Kidney epithelial cell (primary cell): Measurements from ENCODE around the gene GPR42. TPM values are rescaled to one million over a fixed set of nuclear protein-coding genes. Genes with fewer than 3 reads are reported as not detected.

Experiments used
- DNase-seq: peaks from one replicate; pipeline ENCODE4 v3.0.0-alpha.2; 2010; ENCODE audit warnings: low read depth
- H3K27me3 ChIP-seq: 2 replicates; pipeline ENCODE4 v1.6.0; 2011; ENCODE audit warnings: low read length; ENCODE audit not compliant: control insufficient read depth, insufficient read depth
- H3K36me3 ChIP-seq: 2 replicates; pipeline ENCODE4 v1.5.1; 2011; ENCODE audit warnings: low read length; ENCODE audit not compliant: control insufficient read depth, insufficient read depth
- H3K4me3 ChIP-seq: 2 replicates; pipeline ENCODE4 v1.5.1; 2011; ENCODE audit warnings: low read depth, mild to moderate bottlenecking, control low read depth, low read length
- total RNA-seq: library from RNA; depleted of rRNA; stranded (reverse); fragments of >200 nt; gene quantifications from 2 replicates; pipeline ENCODE4 v1.2.3, GENCODE V29; 2015
- TF ChIP-seq, protein P1 (sequence below): IDR thresholded peaks from 2 replicates; pipeline ENCODE4 v1.5.1; 2011; ENCODE audit warnings: mild to moderate bottlenecking, moderate library complexity, low read length, control low read depth, inconsistent platforms; ENCODE audit not compliant: insufficient read depth, poor library complexity, severe bottlenecking

The GPR42 gene
- total RNA-seq, 1 donor from 2014 or later = not detected

GRCh38 chr19:35407619-35408018, 36.8 kb downstream of the GPR42 start:
- Histone ChIP-seq H3K36me3 (no peaks in the 10 kb centered on the region), H3K4me3 (no peak overlapping the region), H3K27me3 (no peaks in the 10 kb centered on the region)
- DNase-seq = no peak
- TF ChIP-seq, protein P1, sequence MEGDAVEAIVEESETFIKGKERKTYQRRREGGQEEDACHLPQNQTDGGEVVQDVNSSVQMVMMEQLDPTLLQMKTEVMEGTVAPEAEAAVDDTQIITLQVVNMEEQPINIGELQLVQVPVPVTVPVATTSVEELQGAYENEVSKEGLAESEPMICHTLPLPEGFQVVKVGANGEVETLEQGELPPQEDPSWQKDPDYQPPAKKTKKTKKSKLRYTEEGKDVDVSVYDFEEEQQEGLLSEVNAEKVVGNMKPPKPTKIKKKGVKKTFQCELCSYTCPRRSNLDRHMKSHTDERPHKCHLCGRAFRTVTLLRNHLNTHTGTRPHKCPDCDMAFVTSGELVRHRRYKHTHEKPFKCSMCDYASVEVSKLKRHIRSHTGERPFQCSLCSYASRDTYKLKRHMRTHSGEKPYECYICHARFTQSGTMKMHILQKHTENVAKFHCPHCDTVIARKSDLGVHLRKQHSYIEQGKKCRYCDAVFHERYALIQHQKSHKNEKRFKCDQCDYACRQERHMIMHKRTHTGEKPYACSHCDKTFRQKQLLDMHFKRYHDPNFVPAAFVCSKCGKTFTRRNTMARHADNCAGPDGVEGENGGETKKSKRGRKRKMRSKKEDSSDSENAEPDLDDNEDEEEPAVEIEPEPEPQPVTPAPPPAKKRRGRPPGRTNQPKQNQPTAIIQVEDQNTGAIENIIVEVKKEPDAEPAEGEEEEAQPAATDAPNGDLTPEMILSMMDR = no peak

DNA sequence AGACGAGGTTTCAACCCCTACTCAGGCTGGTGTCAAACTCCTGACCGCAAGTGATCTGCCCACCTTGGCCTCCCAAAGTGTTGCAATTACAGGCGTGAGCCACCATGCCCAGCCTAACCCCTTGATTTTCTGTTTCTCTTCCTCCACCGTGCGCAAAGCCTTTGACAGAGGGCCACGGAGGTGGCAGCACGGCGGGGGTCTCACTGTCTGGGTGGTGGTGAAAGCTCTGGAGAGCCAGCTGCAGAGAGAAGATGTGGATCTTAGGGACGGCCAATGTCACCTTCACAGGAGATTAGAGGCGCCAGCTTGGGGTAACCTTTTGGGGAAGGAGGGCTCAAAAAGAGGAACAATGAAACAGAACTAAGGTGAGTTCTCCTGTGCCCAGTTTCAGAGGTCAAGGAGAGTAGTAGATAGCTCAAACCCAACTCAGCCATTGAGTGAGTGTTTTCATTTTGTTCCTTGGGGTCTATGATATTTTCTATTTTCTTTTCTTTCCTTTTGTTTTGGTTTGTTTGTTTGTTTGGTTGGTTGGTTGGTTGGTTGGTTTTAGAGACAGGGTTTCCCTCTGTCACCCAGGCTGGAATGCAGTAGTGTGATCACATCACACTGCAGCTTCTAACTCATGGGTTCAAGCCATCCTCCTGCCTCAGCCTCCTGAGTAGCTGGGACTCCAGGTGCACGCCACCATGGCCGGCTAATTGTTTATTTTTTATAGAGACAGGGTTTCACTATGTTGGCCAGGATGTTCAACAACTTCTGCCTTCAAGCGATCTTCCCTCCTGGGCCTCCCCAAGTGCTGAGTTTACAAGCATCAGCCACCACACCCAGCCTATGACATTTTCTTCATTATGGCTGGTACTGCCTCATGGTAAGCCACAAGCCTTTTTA, 37.7 kb downstream of the GPR42 start:
- Histone ChIP-seq H3K27me3 (no peaks in the 10 kb centered on the region), H3K4me3 (no peak overlapping the region), H3K36me3 (no peaks in the 10 kb centered on the region)
- DNase-seq = no peak
- TF ChIP-seq, protein P1 = no peak

GRCh38 chr19:35409191-35409590, 38.3 kb downstream of the GPR42 start:
- Histone ChIP-seq H3K4me3 (no peak overlapping the region), H3K27me3 (no peaks in the 10 kb centered on the region), H3K36me3 (no peaks in the 10 kb centered on the region)
- TF ChIP-seq, protein P1 = no peak
- no peak for DNase-seq

- Histone ChIP-seq H3K27me3 (no peaks in the 10 kb centered on the region), H3K36me3 (no peaks in the 10 kb centered on the region), H3K4me3 (no peak overlapping the region)
- TF ChIP-seq, protein P1 = no peak
- no peak for DNase-seq
Measured at GRCh38 chr19:35410487-35410886, 39.6 kb downstream of the GPR42 start.

- Histone ChIP-seq H3K27me3 (no peaks in the 10 kb centered on the region), H3K4me3 (no peak overlapping the region), H3K36me3 (no peaks in the 10 kb centered on the region)
- no peak for DNase-seq
- TF ChIP-seq, protein P1 = no peak
Measured at GRCh38 chr19:35414442-35414841, 43.6 kb downstream of the GPR42 start.
